ENCODE results near the gene NDUFAF3. TPM values are rescaled to one million over a fixed set of nuclear protein-coding genes. Genes with fewer than 3 reads are reported as not detected.

NDUFAF3 gene
- total RNA-seq, 1 donor from 2014 or later, result 61.4 TPM

GRCh38 chr3:48982686-48983085 lies 39.2 kb upstream of the NDUFAF3 start:
- no peak for DNase-seq (ENCODE audit: low spot score in 2 of 2, unreplicated experiment in 2 of 2)
- Mint-ChIP-seq H3K27me3 (ENCODE audit: low read depth) (no peaks in the 10 kb centered on the region), H3K36me3 (peaks cover 27% of the 10 kb centered on the region), H3K27ac (no peak overlapping the region), H3K9me3 (no peaks in the 10 kb centered on the region), H3K4me3 (no peak overlapping the region), H3K4me1 (no peaks in the 10 kb centered on the region)
- TF ChIP-seq CTCF (IDR thresholded peaks at IDR 0.05; ENCODE audit: unreplicated experiment), result no peak

GRCh38 chr3:48983096-48983495 lies 38.8 kb upstream of the NDUFAF3 start:
- Mint-ChIP-seq H3K36me3 (peaks cover 23% of the 10 kb centered on the region), H3K9me3 (no peaks in the 10 kb centered on the region), H3K27me3 (ENCODE audit: low read depth) (no peaks in the 10 kb centered on the region), H3K27ac (peak overlapping the region; percentile 21), H3K4me3 (no peak overlapping the region), H3K4me1 (peaks cover 3% of the 10 kb centered on the region)
- DNase-seq (ENCODE audit: low spot score in 2 of 2, unreplicated experiment in 2 of 2), result no peak
- no peak for TF ChIP-seq CTCF (IDR thresholded peaks at IDR 0.05; ENCODE audit: unreplicated experiment)

DNA sequence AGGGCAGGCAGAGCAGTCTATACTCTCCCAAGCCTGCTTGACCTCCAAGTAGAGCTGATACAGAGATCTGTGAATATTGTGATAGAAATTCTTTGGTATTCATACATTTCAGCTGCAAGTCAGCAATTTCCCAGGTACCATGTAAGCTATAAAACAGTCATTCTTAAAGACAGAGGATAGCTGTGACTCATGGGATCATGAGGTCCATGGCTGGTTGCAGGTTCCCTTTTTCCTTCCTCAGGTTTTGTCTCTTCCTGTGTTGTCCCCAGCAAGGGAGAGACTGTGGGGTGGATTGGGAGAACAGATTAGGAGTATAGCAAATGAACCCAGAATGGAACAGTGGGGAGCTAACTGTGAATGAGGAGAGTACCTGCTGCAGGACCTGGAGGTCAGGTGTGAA lies 37.3 kb upstream of the NDUFAF3 start:
- no peak overlapping the region for H3K27ac Mint-ChIP-seq
- H3K27me3 Mint-ChIP-seq (ENCODE audit: low read depth), result no peaks in the 10 kb centered on the region
- H3K4me3 Mint-ChIP-seq, result no peak overlapping the region

GRCh38 chr3:48985831-48986376 lies 36.0 kb upstream of the NDUFAF3 start:
- no peaks in the 10 kb centered on the region for H3K27me3 Mint-ChIP-seq (ENCODE audit: low read depth)
- H3K4me3 Mint-ChIP-seq, result no peak overlapping the region
- no peak overlapping the region for H3K27ac Mint-ChIP-seq
- H3K36me3 Mint-ChIP-seq, result peaks cover 10% of the 10 kb centered on the region
- no peak for DNase-seq (ENCODE audit: low spot score in 2 of 2, unreplicated experiment in 2 of 2)
- no peaks in the 10 kb centered on the region for H3K9me3 Mint-ChIP-seq
- no peak for TF ChIP-seq CTCF (IDR thresholded peaks at IDR 0.05; ENCODE audit: unreplicated experiment)
- H3K4me1 Mint-ChIP-seq, result peaks cover 15% of the 10 kb centered on the region

More for the DNA sequence above, 37.3 kb upstream of the NDUFAF3 start:
- no peak for TF ChIP-seq CTCF (IDR thresholded peaks at IDR 0.05; ENCODE audit: unreplicated experiment)
- DNase-seq (ENCODE audit: low spot score in 2 of 2, unreplicated experiment in 2 of 2), result no peak
- H3K9me3 Mint-ChIP-seq, result no peaks in the 10 kb centered on the region
- peaks cover 15% of the 10 kb centered on the region for H3K36me3 Mint-ChIP-seq
- peaks cover 12% of the 10 kb centered on the region for H3K4me1 Mint-ChIP-seq

DNA sequence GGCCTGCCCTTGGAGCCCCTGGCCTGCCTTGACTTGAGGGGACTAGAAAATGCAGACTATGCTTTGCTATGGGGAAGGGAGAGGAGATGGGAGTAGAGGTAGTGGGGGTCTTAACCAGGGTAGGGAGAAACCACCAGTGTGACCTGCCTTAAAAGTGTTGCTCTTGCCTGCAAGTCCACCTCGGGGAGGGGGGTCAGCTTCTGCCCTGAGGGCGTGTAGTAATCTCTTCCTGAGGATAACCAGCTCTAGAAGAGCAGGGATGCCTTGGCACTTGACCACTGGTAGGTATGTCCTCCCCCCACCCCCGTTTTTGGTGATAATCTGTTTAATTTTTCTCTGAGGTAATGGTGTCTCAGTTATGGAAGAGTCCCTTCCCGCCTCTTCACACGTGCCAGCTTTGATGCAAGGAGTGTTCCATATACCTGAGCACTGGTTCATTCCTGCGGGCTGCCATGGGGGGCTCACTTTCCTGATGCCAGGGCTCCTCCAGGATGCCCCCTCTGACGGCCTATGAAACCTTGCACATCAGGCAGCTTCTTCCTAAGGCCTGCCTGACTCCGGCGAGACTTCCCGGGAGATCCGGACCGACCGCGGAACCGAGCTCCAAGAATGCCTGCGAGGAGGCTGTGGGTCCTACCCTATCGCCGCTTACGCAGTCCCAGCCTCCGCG lies 32.7 kb upstream of the NDUFAF3 start:
- peaks cover 4% of the 10 kb centered on the region for H3K36me3 Mint-ChIP-seq
- peak overlapping the region; percentile 90 for H3K4me3 Mint-ChIP-seq
- H3K9me3 Mint-ChIP-seq, result no peaks in the 10 kb centered on the region
- DNase-seq (ENCODE audit: low spot score in 2 of 2, unreplicated experiment in 2 of 2), result no peak
- H3K27ac Mint-ChIP-seq, result peak overlapping the region; percentile 99
- H3K27me3 Mint-ChIP-seq (ENCODE audit: low read depth), result no peaks in the 10 kb centered on the region
- TF ChIP-seq CTCF (IDR thresholded peaks at IDR 0.05; ENCODE audit: unreplicated experiment), result no peak
- H3K4me1 Mint-ChIP-seq, result peaks cover 25% of the 10 kb centered on the region

Data from mesothelial cell of epicardium (in vitro differentiated cells).